Fibroblast of pulmonary artery (primary cell): Measurements from ENCODE around the gene GPC1.

Source experiments
- DNase-seq: peaks from one replicate; pipeline ENCODE4 v3.0.0-alpha.2; 2010; ENCODE audit warnings: low read depth
- H3K4me3 ChIP-seq: replicated peaks from 2 replicates; pipeline ENCODE4 v1.5.1; 2011; ENCODE audit warnings: low read depth, mild to moderate bottlenecking, control low read depth, low read length, moderate library complexity
- TF ChIP-seq, protein P1 (sequence below): IDR thresholded peaks from 2 replicates; pipeline ENCODE4 v1.5.1; 2011; ENCODE audit warnings: mild to moderate bottlenecking, control low read depth, low read length, inconsistent platforms; ENCODE audit errors: missing control alignments

Gene GPC1

DNA sequence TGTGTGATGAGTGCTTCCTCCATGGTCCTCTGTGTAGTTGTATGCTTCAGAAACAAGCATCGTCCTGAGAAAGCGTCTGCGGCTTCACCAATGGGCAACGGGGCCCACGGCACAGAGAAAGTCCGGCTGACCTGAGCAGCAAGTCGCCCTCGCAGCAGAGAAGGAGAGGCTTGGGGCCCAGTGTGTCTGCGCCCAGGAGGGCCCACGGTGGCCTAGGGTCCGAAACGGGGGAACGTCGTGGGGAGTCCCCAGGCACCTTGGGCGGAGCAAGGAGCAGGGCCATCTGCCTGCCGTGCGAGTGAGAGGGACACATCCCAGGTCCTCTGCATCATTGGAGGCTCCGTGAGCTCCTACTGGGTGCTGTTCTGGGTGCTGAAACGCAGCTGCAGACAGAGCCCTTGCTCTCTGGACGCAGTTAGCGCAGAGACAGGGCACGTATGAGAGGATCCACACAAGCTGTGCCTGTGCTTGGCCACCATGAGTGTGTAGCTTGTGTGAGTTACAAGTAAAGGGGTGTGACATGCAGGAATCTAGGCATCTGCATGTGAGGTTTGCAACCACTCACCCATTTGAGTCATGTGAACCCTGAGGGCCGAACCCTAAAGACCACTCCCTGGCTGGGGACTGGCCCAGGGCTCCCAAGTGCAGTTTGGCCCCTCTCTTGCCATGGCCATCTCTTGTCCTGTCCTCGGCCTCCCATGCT lies 10.6 kb downstream of the GPC1 start:
- TF ChIP-seq, protein P1, sequence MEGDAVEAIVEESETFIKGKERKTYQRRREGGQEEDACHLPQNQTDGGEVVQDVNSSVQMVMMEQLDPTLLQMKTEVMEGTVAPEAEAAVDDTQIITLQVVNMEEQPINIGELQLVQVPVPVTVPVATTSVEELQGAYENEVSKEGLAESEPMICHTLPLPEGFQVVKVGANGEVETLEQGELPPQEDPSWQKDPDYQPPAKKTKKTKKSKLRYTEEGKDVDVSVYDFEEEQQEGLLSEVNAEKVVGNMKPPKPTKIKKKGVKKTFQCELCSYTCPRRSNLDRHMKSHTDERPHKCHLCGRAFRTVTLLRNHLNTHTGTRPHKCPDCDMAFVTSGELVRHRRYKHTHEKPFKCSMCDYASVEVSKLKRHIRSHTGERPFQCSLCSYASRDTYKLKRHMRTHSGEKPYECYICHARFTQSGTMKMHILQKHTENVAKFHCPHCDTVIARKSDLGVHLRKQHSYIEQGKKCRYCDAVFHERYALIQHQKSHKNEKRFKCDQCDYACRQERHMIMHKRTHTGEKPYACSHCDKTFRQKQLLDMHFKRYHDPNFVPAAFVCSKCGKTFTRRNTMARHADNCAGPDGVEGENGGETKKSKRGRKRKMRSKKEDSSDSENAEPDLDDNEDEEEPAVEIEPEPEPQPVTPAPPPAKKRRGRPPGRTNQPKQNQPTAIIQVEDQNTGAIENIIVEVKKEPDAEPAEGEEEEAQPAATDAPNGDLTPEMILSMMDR = no peak
- no peak for DNase-seq
- no peak overlapping the region for H3K4me3 ChIP-seq

DNA sequence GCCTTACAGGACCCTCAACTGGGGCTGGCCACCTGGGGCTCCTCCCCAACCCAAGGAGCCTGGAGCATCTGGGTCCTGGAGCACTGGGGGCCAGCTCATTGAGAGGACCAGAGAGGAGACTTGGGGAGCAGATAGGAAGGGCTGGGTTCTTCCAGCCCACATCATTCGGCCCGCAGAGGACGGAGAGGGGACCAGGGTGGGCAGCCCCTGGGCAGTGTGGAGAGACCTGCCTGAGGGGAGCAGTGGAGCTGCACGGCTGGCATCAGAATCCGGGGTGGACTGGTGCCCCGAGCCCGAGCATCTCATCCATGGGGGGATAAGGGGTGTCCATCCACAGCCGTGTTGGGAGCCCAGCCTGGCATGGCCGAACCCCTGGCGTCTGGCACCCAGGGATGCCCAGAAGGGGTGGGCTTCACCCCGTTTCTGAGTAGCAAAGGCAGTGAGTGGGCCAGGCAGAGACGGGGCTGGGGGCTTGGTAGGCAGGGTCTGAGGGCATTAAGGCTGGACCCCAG lies 11.3 kb downstream of the GPC1 start:
- TF ChIP-seq, protein P1 = no peak

DNA sequence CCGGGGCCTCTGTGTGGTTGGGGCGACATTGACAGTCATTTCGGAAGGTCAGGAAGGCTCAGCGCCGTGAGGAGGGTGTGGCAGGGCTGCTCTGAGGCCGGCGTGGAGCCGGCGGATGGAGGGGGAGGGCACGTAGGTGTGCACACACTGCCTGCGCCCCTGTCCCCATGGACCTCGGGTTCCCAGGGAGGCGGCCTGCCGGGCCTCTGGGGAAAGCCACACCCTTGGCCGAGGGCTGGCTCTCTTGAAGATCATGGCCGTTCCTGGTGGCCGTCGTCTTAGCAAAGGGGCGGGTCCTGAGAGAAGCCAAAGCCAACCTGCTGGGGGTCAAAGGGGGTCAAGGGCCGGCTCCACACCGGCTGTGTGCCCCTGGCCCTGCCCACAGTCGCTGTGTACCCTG lies 11.9 kb downstream of the GPC1 start:
- no peak for DNase-seq
- no peak overlapping the region for H3K4me3 ChIP-seq
- TF ChIP-seq, protein P1 = no peak

More for the DNA sequence above, 11.3 kb downstream of the GPC1 start:
- DNase-seq = no peak
- H3K4me3 ChIP-seq = no peak overlapping the region

DNA sequence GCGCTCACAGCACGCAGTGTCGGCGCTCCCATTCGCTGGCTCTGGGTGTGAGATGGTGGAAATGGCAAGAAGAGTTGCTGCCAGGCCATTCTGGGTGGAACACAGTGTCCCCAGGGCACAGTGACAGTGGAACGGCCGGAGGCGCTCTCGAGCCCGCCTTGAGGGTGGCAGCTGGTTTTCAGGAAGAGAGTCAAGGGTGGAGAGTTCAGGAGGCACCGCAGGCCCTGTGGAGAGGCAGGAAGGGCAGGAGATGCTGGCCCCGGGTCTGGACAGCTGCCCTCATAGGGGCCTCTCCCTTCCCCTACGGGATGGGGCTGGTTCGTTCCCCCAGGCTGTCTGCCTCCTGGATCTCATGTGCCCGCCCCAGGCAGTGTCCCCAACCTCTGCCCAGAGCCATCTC lies 12.5 kb downstream of the GPC1 start:
- no peak for DNase-seq
- TF ChIP-seq, protein P1 = no peak
- H3K4me3 ChIP-seq = no peak overlapping the region

DNA sequence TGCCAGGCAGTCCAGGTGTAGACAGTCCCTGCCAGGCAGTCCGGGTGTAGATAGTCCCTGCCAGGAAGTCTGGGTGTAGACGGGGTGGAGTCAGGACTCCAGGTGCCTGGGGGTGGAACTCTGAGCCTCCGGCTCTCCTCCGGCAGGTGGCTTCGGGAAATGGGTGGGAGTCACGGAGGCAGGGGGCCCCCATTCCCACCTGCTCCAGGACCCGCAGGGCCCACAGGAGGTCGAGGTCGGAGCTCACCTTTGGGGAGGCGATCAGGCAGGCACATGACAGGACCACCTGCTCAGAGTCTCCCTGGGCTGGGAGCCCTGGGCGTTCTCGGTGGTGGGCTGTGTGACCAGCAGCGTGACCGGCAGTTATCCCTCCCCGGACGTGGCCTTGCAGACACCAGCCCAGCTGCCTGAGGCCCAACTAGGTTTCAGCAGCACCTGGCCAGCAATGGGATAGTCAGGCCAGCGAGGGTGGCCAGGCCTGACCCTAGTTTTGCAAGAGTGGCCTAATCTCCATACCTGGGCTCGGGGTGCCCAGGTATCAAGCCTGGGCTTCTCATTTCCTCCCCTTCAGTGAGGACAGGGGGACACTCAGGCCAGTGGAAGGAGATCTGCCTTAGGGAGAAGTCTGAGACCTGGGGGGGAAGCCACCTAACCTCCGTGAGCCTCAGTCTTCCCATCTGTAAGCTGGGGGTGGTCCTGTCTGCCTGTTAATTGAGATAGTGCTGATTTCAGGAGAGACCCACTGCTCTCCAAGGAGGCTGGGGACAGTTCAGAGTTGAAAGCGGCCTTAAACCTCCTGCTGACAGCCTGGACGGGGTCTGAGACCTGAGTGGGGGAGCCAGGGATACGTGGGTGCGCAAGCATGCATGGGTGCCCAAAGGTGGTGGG lies 13.2 kb downstream of the GPC1 start:
- H3K4me3 ChIP-seq = no peak overlapping the region
- TF ChIP-seq, protein P1 = no peak
- no peak for DNase-seq

DNA sequence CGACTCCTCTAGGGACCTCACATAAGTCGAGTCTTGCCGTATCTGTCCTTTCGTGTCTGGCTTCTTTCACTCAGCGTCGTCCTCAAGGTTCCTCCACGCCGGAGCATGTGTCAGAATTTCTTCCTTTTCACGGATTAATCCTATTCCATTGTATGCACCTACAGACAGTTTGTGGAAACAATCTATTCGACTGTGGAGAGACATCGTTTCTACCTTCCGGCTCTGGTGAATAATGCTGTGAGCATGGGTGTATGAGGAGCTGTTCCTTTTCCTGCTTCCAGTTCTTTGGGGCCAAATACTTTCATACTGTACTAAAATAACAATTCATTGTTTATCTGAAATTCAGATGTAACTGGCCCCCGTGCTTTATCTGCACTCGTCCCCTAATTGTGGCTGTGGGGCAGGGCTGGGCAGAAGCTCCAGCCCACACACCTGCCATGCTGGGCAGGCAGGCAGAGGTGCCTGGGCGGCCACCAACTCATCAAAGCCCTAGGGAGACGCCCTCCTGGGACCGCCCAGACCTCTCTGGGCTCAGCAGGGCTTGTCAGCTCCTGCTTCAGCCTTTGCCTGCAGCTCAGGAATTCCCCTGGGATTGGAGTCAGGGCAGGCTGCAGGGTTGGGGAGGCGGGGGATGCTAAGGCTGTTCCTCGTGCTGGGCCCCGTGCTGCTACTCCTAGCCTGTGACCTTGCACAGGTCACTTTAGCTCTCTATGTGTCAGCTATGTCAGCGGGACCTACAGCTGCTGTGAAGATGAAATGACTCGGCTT lies 14.5 kb downstream of the GPC1 start:
- TF ChIP-seq, protein P1 = no peak
- peak; percentile 13 for DNase-seq
- no peak overlapping the region for H3K4me3 ChIP-seq
